Astrocyte (in vitro differentiated cells and primary cell): ENCODE results near the gene NDFIP2. TPM values are rescaled to one million over a fixed set of nuclear protein-coding genes. Genes with fewer than 3 reads are reported as not detected.

ENCODE experiments used
- DNase-seq: peaks from one replicate; pipeline ENCODE4 v3.0.0-alpha.2; 2010; ENCODE audit warnings: low read depth
- FAIRE-seq: peaks from 2 replicates; lab custom pipeline; 2011; peaks lifted over from hg19 to GRCh38; lab: Jason Lieb, UNC
- H2AFZ ChIP-seq: 2 replicates; pipeline ENCODE4 v1.6.0; 2012; ENCODE audit warnings: low read depth, low read length, inconsistent platforms
- H3K27ac ChIP-seq: 2 replicates; pipeline ENCODE4 v1.5.1; 2011; ENCODE audit warnings: low read depth, low read length, inconsistent platforms
- H3K27me3 ChIP-seq: 2 replicates; pipeline ENCODE4 v1.6.0; 2011; ENCODE audit warnings: low read length, inconsistent platforms; ENCODE audit not compliant: insufficient read depth
- H3K36me3 ChIP-seq: 2 replicates; pipeline ENCODE4 v1.5.1; 2011; ENCODE audit warnings: low read length, inconsistent platforms; ENCODE audit not compliant: insufficient read depth
- H3K4me1 ChIP-seq: 2 replicates; pipeline ENCODE4 v1.5.1; 2011; ENCODE audit warnings: low read length, inconsistent platforms; ENCODE audit not compliant: insufficient read depth
- H3K4me2 ChIP-seq: 2 replicates; pipeline ENCODE4 v1.6.0; 2012; ENCODE audit warnings: low read length, inconsistent platforms
- H3K4me3 ChIP-seq: 2 replicates; pipeline ENCODE4 v1.5.1; 2011; ENCODE audit warnings: low read depth, mild to moderate bottlenecking, low read length, inconsistent platforms; ENCODE audit not compliant: insufficient read depth
- H3K79me2 ChIP-seq: 2 replicates; pipeline ENCODE4 v1.6.0; 2012; ENCODE audit warnings: mild to moderate bottlenecking, low read length, inconsistent platforms; ENCODE audit not compliant: insufficient read depth
- H3K9ac ChIP-seq: 2 replicates; pipeline ENCODE4 v1.6.0; 2012; ENCODE audit warnings: mild to moderate bottlenecking, low read length, inconsistent platforms
- H3K9me3 ChIP-seq: 2 replicates; pipeline ENCODE4 v1.5.1; 2012; ENCODE audit warnings: low read depth, mild to moderate bottlenecking, low read length, inconsistent platforms; ENCODE audit not compliant: insufficient read depth
- H4K20me1 ChIP-seq: 2 replicates; pipeline ENCODE4 v1.6.0; 2012; ENCODE audit warnings: low read length, inconsistent platforms; ENCODE audit not compliant: insufficient read depth
- H3K27ac Mint-ChIP-seq: one replicate; pipeline ENCODE4 v1.8.0; 2021; ENCODE audit warnings: mild to moderate bottlenecking, mixed read lengths; ENCODE audit not compliant: unreplicated experiment
- H3K27me3 Mint-ChIP-seq: one replicate; pipeline ENCODE4 v1.8.0; 2021; ENCODE audit warnings: low read depth, mixed read lengths; ENCODE audit not compliant: unreplicated experiment
- H3K36me3 Mint-ChIP-seq: one replicate; pipeline ENCODE4 v1.8.0; 2021; ENCODE audit warnings: low read depth, mixed read lengths; ENCODE audit not compliant: unreplicated experiment
- H3K4me1 Mint-ChIP-seq: one replicate; pipeline ENCODE4 v1.8.0; 2021; ENCODE audit warnings: low read depth, mixed read lengths; ENCODE audit not compliant: unreplicated experiment
- H3K4me3 Mint-ChIP-seq: one replicate; pipeline ENCODE4 v1.8.0; 2021; ENCODE audit warnings: mild to moderate bottlenecking, moderate library complexity, mixed read lengths; ENCODE audit not compliant: unreplicated experiment
- H3K9me3 Mint-ChIP-seq: one replicate; pipeline ENCODE4 v1.8.0; 2021; ENCODE audit warnings: mild to moderate bottlenecking, mixed read lengths; ENCODE audit not compliant: unreplicated experiment
- CTCF ChIP-seq: IDR thresholded peaks from 2 replicates; pipeline ENCODE4 v1.5.1; 2011; ENCODE audit warnings: low read depth, mild to moderate bottlenecking, inconsistent platforms, low read length, moderate library complexity; ENCODE audit not compliant: insufficient read depth
- EZH2 ChIP-seq: IDR thresholded peaks from 2 replicates; pipeline ENCODE4 v1.6.1; 2012; ENCODE audit warnings: mild to moderate bottlenecking, low read length, inconsistent platforms; ENCODE audit not compliant: insufficient read depth
- total RNA-seq: library from RNA; stranded (reverse); gene quantifications from 2 replicates; pipeline ENCODE4 v1.2.1, GENCODE V29; 2021

NDFIP2 gene
- total RNA-seq, 1 donor from 2014 or later = 90.5 TPM

DNA sequence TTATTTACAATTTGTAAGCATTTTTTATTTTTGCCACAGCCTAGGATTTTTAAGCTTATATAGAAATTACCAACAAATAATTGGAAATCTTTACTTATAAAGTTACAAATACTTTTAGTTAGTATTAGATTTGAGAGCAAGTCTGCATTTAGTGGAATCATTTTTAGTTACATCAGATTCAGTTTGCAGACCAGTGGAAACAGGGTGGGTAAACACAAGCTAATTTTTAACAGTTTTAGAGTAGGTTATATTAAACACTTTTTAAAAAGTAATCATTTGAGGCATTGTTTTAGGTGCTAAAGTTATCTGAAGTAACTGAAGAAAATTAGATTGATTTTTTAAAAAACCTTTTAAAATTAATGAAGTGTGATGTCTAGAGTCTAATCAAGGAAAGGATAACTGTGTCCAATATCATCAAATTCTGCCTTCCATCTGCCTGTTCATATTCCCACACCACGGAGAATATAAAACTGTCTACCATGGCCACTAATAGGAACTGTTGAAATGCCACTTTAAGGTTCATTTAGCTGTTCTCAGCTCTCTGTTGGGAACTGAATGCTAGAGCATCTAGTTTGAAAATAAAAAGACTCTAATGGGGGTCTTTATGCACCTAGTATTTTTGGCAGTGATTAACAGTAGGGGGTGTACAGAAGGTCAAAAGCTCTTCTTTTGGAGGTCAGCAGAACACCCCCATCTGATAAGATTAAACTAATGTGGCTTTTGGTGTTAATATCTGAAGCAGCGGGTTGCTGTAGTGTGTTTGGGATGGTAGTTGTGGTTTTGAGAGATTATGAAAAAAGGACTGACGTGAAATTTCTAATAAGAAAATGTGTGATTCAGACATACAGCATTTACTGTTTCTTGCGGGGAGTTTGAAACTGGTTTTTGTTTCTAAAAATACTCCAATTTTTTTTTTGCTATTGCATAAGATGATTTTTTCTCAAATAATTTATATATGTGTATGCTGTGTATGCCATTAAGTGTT lies 66.5 kb downstream of the NDFIP2 start:
- no peak for TF ChIP-seq EZH2
- no peak for TF ChIP-seq CTCF
- Histone ChIP-seq H3K4me1 (peaks cover 2% of the 10 kb centered on the region), H3K4me2 (no peak overlapping the region), H3K36me3 (no peaks in the 10 kb centered on the region), H3K27ac (no peak overlapping the region), H3K27me3 (no peaks in the 10 kb centered on the region), H3K9me3 (no peaks in the 10 kb centered on the region), H3K4me3 (no peak overlapping the region), H4K20me1 (no peaks in the 10 kb centered on the region), H3K9ac (no peak overlapping the region), H3K79me2 (no peaks in the 10 kb centered on the region), H2AFZ (no peak overlapping the region)
- H3K27ac Mint-ChIP-seq = no peak overlapping the region
- no peaks in the 10 kb centered on the region for H3K36me3 Mint-ChIP-seq
- H3K4me1 Mint-ChIP-seq = peaks cover 17% of the 10 kb centered on the region
- DNase-seq (peak; percentile 12), FAIRE-seq (no peak)
- H3K9me3 Mint-ChIP-seq = no peaks in the 10 kb centered on the region
- no peaks in the 10 kb centered on the region for H3K27me3 Mint-ChIP-seq
- no peak overlapping the region for H3K4me3 Mint-ChIP-seq

DNA sequence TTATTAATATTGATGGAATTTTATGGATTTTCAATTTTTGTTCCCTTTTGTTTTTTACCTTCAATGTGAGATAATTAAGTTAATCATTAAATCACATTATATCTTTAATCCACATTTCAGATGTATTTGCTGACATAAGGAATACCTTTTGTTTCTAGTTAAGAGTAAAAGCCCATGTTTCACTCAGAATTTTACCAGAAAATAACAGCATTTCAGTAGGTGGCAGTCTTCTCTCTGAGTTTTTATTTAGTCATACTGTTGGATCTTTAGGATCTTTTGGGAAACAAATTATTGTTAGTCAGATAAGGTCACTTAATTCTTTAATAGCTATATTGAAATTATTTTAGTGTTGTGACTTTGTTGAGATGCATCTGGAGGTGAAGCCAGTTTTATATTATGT lies 67.9 kb downstream of the NDFIP2 start:
- Histone ChIP-seq H3K79me2 (no peaks in the 10 kb centered on the region), H3K27me3 (no peaks in the 10 kb centered on the region), H2AFZ (no peak overlapping the region), H3K36me3 (no peaks in the 10 kb centered on the region), H3K9ac (no peak overlapping the region), H3K9me3 (no peaks in the 10 kb centered on the region), H3K27ac (no peak overlapping the region), H3K4me2 (no peak overlapping the region), H4K20me1 (no peaks in the 10 kb centered on the region), H3K4me3 (no peak overlapping the region), H3K4me1 (peaks cover 2% of the 10 kb centered on the region)
- TF ChIP-seq CTCF (peak; percentile 33), EZH2 (no peak)
- Mint-ChIP-seq H3K4me3 (no peak overlapping the region), H3K9me3 (no peaks in the 10 kb centered on the region), H3K36me3 (no peaks in the 10 kb centered on the region), H3K27me3 (no peaks in the 10 kb centered on the region), H3K27ac (peak overlapping the region; percentile 53), H3K4me1 (peaks cover 17% of the 10 kb centered on the region)
- no peak for DNase-seq
- no peak for FAIRE-seq
